AG04449 (cell line): ENCODE results near the gene ERGIC1.
A peak's percentile ranks its signal among the peaks of the same experiment; 100 is the strongest.

Source experiments
- CTCF ChIA-PET: fragments of 350-600 bp; formaldehyde crosslinking; extraction: SDS; loops from one replicate; lab custom pipeline; 2021; ENCODE audit warnings: antibody characterized with exemption; lab: Yijun Ruan, JAX
- POLR2A ChIA-PET: fragments of 400-600, 350-600 bp; formaldehyde crosslinking; extraction: SDS; loops from one replicate; lab custom pipeline; 2020; ENCODE audit warnings: antibody characterized with exemption, inconsistent platforms; lab: Yijun Ruan, JAX
- DNase-seq: peaks from one replicate; pipeline ENCODE4 v3.0.0-alpha.2; 2010; ENCODE audit warnings: low read depth, low spot score
- H3K4me3 ChIP-seq: 2 replicates; pipeline ENCODE4 v1.5.1; 2011; ENCODE audit warnings: low read depth, mild to moderate bottlenecking, control low read depth, low read length
- CTCF ChIP-seq: IDR thresholded peaks from one replicate; pipeline ENCODE4 v1.5.1; 2011; ENCODE audit warnings: mild to moderate bottlenecking, moderate library complexity, low read length, control low read depth, inconsistent platforms; ENCODE audit not compliant: insufficient read depth; ENCODE audit errors: missing control alignments

Gene ERGIC1

GRCh38 chr5:172909931-172910502, 76.0 kb downstream of the ERGIC1 start:
- POLR2A ChIA-PET: interaction anchor here (0.9 to 3.5 kb wide), 4 partner anchors 12 to 144 kb away, joined by 3 to 26 read pairs (median 6); partner anchors contain the start of gene DUSP1
- no peak overlapping the region for H3K4me3 ChIP-seq
- CTCF ChIA-PET: interaction anchor here (0.7 to 9.2 kb wide), 4 partner anchors 21 to 196 kb away, joined by 3 to 61 read pairs (median 6); no protein-coding TSS in a partner anchor
- DNase-seq: peak; percentile 79
- TF ChIP-seq CTCF: no peak

GRCh38 chr5:172910828-172911627, 77.0 kb downstream of the ERGIC1 start:
- CTCF ChIA-PET: interaction anchor here (0.7 to 9.2 kb wide), 4 partner anchors 177 to 197 kb away, joined by 3 to 61 read pairs (median 10); no protein-coding TSS in a partner anchor
- peak; percentile 38 for TF ChIP-seq CTCF
- no peak overlapping the region for H3K4me3 ChIP-seq
- POLR2A ChIA-PET: interaction anchor here (1.2 to 3.5 kb wide), 3 partner anchors 13 to 144 kb away, joined by 7 to 26 read pairs (median 8); partner anchors contain the start of gene DUSP1
- no peak for DNase-seq

GRCh38 chr5:172911628-172911880, 77.5 kb downstream of the ERGIC1 start:
- CTCF ChIA-PET: interaction anchor here (0.7 to 4.7 kb wide), 4 partner anchors 21 to 197 kb away, joined by 3 to 21 read pairs (median 10); no protein-coding TSS in a partner anchor
- POLR2A ChIA-PET: interaction anchor here (1.2 to 3.5 kb wide), 2 partner anchors 142 to 144 kb away, joined by 7 to 26 read pairs; partner anchors contain the start of gene DUSP1
- no peak for DNase-seq
- TF ChIP-seq CTCF: no peak
- no peak overlapping the region for H3K4me3 ChIP-seq

- ChIA-PET CTCF (interaction anchor here (1.1 to 4.7 kb wide), 3 partner anchors 21 to 198 kb away, joined by 3 to 21 read pairs (median 16); no protein-coding TSS in a partner anchor), POLR2A (interaction anchor here (1.2 to 3.5 kb wide), 2 partner anchors 142 to 145 kb away, joined by 7 to 26 read pairs; partner anchors contain the start of gene DUSP1)
- DNase-seq: no peak
- no peak overlapping the region for H3K4me3 ChIP-seq
- no peak for TF ChIP-seq CTCF
These were observed 77.9 kb downstream of the ERGIC1 start for GRCh38 chr5:172911976-172912375.

- ChIA-PET POLR2A (no interaction called here), CTCF (interaction anchor here (1.4 to 4.7 kb wide), 5 partner anchors 19 to 199 kb away, joined by 3 to 21 read pairs (median 7); no protein-coding TSS in a partner anchor)
- DNase-seq: no peak
These were observed 79.2 kb downstream of the ERGIC1 start for GRCh38 chr5:172913117-172913850.

More at GRCh38 chr5:172913117-172913850, 79.2 kb downstream of the ERGIC1 start:
- TF ChIP-seq CTCF: no peak
- H3K4me3 ChIP-seq: no peak overlapping the region
